ENCODE data around the gene HNRNPAB. TPM values are rescaled to one million over a fixed set of nuclear protein-coding genes. Genes with fewer than 3 reads are reported as not detected.
A peak's percentile ranks its signal among the peaks of the same experiment; 100 is the strongest.

The HNRNPAB gene
- total RNA-seq, 1 donor from 2014 or later = 82.8 TPM

DNA sequence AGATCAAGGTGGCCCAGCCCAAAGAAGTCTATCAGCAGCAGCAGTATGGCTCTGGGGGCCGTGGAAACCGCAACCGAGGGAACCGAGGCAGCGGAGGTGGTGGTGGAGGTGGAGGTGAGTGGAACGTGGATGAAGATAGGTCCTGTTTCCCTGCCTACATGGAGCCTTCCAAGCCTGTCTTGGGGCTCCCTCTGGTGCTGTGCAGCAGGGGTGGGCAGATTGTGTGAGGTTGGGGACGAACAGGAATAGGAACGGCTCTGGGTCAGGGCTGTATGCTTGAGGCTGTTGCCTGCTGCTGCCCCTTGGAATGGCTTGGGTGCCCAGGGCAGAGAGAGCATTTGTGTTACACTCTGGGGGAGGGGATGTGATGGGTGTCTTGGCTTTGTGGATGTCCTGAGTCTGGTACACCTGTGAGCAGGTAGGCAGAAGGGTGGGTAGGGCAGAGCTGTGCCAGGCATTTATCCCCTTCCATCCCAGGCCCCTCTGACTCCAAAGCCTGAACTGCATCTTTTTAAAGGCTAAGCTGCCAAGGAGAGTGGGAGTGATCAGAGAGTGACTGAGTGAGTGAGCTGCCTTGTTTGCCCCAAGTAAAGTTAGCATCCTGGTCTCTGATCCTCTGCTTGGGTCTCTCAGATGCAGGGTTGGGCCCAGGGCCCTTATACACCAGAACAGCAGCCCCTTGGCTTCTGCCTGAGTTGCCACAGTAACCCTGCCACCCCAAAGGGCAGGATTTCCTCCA is 5.2 kb downstream of the HNRNPAB start:
- ATAC-seq (no peak), DNase-seq (no peak)
- intact Hi-C loops (cut with micrococcal nuclease) = no loop called here

DNA sequence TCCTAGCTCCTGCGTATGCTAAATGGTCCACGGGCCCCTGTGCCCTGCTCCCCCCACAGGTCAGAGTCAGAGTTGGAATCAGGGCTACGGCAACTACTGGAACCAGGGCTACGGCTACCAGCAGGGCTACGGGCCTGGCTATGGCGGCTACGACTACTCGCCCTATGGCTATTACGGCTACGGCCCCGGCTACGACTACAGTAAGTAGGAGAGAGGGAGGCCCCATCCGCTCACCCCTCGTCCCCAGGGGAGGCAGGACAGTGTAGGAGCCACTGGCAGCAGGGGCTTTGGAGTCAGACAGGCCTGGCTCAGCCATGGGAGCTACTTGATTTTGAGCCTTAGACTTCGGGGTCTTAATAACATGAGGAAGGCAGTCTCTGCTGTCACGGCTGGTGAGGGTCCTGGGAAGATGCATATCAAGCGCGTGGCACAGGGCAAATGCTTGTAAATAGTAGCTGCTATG is 5.8 kb downstream of the HNRNPAB start:
- intact Hi-C loops (cut with micrococcal nuclease) = no loop called here
- DNase-seq (no peak), ATAC-seq (no peak)

DNA sequence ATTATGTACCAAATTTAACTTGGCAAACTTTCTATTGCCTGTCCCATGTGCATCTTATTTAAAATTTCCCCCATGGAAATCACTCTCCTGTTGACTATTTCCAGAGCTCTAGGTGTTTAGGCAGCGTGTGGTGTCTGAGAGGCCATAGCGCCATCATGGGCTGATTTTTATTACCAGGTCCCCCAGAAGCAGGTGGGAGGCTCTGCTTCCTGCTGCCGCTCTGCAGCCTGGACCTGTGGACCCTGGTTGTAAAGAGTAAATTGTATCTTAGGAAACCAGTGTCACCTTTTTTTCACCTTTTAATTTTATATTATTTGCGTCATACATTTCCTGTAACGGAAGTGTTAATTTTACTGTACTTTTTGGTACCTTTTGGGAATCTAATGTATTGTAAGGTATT is 6.4 kb downstream of the HNRNPAB start:
- ATAC-seq = no peak
- DNase-seq = no peak
- intact Hi-C loops (cut with micrococcal nuclease) = no loop called here

DNA sequence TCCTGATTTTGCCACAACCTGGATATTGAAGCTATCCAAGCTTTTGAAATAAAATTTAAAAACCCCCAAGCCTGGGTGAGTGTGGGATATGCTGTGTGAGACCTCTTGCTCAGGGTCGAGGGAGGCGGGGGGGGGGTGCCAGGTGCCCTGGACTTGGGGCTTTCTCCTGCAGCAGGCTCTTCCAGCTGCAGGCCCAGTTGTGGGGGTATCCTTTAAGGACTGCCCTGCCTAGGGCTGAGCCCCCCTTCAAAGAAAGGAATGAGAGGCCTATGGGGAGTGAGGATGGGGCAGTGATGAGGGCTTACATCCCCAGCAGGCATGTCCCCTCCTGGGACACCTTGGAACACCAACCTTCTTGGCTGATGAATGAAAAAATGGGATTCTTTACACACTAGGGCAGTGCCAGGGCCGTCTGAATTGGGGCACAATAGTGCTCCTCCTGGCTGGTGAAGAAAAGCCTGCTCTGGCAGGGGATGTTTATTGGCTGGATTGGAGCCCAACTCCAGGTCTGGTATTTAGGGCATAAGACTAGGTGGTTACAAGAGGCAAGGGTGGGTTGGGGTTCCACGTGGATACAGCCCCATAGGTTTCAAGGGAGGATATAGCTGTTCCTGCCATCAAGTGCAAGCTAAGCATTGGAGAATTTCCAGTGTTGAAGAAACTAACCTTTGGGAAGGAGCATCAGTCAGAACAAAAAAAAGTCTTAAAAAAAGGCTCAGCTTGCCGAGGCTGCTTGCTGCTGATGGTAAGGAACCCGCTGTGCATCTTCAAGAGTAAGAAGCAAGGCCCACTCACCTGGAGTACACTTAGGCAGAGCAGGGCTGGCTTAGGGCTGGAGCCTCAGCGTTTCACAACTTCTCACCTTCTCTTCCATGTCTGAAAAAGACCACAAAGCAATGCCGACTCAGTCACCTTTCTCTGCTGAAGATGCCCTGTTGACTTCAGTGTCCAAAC is 7.0 kb downstream of the HNRNPAB start:
- ATAC-seq (no peak), DNase-seq (peak; percentile 1)
- intact Hi-C loops (cut with micrococcal nuclease) = no loop called here

DNA sequence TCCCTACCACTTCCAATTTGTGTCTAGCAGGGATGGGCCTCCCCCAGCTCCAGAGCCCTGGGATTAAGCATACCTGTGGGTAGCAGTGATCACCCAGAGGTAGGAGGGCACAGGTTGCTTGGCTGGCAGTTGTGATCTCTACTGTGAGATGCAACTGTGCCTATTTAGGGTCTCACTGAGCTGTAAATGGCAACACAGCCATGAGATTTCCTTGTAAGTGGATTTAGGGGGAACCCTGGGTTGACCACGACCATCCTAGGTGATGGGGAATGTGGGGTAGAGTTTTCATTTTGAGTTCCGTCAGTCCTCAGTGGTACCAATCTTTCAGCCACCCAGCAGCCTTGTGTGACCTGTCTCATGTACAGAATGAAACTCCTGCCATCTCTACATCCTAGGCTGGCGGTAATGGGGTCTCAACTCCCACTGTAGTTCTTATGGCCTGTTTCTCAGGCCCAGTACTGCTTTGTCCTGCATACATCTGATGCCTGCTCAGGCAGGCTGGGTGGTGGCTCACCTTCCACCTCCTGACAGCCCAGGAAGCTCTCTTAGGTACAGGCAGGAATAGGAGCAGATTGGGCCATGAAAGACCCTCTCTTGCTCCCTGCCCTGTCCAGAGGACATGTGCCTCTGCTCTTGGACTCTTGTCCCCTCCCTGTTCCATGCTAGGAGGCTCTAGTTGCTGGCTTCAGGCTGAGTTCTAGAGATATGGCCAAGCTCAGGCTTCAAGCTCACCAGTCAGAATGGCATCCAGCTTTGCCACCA is 8.1 kb downstream of the HNRNPAB start:
- ATAC-seq (no peak), DNase-seq (no peak)
- intact Hi-C loops (cut with micrococcal nuclease) = no loop called here

DNA sequence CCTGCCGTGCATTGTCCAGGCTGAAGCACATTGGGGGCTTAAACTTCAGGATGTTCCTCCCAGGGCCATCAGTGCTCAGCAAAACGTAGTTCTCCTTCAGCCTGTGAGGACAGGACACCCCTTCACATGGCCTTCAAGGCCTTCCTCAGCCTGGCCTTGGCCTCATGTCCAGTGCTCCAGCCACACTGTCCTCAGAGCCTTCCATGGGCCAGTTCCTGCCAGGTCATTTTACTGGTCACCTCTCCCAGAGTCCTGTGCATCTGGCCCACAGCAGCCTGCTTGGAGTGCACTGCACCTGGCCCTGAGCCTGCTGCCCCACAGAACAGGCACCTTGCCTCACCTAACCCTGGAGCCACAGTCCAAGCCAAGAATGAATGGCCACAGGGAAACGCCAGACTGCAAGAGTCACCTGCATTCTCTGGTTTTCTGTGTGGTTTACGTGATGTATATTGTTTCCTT is 8.7 kb downstream of the HNRNPAB start:
- DNase-seq (no peak), ATAC-seq (no peak)
- intact Hi-C loops (cut with micrococcal nuclease) = no loop called here

DNA sequence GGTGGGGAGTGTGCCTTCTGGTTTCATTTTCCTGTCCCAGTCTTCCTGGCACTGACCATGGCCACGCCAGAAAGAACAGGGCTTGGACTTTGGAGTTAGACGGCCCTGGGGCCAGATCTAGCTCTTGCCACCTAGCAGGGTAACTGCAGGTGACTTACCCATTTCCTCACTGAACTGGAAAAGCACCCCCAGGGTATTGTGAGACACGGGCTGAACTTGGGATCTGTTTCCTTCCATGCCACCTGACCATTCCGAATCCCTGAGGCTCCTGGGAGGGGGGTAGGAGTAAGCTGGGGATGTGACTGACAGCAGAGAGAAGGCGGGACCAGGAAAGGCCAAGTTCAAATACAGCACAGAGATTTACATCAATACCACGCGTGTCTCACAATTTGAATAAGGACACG is 9.4 kb downstream of the HNRNPAB start:
- ATAC-seq (no peak), DNase-seq (no peak)
- intact Hi-C loops (cut with micrococcal nuclease) = no loop called here

DNA sequence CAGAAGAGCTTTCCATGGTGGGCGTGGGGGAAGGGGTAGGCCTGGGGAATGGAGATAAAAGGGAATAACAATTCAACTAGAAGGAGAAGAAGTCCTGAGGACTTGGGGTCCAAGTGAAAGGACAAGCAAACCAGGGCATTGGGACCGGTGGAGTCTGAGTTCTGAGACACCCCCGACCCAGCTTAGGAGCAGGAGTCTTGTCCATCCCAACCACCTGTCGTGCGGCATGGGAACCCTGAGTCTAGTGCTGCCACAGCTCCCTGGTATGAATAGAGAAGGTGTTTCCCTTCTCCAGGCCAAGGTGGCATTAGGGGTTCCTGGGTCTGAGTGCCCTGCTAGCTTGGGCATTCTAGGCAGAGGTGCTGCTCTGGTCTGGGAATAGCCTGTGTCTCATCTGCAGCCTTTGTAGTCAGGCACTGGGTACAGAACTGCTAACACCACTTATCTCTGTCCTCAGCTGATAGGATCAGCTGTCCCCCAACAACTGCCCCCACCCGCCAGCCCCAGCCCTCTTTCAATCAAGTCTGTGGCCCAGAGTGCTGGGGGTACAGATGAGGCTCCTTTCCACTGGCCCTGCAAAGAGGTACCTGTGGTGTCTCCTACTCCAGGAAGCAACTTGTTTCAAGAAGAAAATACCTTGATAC is 9.9 kb downstream of the HNRNPAB start:
- intact Hi-C loops (cut with micrococcal nuclease) = no loop called here
- DNase-seq (peak; percentile 13), ATAC-seq (no peak)

DNA sequence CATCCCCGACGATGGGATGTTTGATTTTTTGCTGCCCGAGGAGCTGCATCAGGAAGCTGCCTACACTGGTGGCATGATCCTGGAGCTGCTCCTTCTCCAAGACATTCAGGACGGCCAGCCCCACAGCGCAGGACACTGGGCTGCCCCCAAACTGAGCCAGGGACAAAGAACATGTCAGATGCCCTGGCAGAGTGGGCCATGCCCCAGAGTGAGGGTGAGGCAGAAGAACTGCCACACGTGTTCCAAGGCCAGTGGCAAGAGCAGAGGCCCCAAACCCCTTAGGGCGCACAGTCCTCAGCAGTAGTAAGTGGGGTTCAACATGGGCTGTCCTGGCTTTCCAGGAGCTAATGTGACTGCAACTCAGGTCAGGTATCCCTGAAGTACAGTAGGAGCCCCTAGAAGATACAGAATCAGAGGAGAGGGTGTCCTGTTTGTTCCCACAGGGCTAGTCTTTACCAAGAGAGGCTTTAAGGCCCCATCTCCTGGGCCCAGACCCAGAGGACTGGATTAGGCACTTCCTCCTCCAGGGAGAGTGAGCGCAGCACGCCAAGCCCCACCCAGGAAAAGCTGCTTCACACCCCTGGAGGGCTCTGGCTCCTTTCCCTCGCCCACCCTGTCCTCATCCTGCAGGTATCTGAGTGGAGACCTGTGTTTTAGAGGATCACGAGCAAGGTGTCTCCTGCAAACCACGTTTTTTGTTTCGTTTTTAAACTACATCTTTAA is 11.1 kb downstream of the HNRNPAB start:
- intact Hi-C loops (cut with micrococcal nuclease) = no loop called here
- peak; percentile 9 for ATAC-seq
- peak; percentile 34 for DNase-seq

DNA sequence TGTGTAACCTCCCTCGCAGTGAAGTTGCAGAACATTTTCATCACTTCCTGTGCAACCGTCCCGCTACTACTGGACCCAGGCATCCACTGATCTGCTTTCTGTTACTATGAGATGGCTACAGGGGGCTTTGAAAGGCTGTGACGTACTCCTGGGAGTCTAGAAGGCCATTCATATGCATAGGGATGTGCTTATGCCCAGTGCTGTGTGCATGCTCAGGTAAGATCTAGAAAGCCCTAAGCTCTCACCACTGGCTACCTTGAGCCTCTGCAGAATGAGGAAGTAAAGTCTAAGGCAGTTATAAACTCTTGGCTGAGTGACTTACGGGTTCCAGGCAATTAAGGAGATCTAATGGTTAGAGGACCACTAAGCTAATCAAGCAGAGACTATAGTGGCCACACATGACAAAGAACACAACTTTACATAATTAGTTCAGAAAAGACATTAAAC is 11.8 kb downstream of the HNRNPAB start:
- intact Hi-C loops (cut with micrococcal nuclease) = no loop called here
- ATAC-seq (no peak), DNase-seq (peak; percentile 3)

DNA sequence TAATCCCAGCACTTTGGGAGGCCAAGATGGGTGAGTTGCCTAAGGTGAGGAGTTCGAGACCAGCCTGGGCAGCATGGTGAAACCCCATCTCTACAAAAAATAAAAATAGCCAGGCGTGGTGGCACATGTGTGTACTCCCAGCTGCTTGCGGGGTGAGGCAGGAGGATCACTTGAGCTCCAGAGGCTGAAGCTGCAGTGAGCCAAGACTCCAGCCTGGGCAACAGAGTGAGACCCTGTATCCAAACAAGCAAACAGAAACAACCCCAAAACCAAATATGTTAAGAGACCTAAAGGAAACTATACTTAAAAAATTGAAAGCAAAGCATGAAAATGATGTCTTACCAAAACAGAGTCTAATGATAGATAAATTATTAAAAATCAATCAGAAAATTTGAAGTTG is 12.4 kb downstream of the HNRNPAB start:
- ATAC-seq (no peak), DNase-seq (no peak)
- intact Hi-C loops (cut with micrococcal nuclease) = no loop called here

DNA sequence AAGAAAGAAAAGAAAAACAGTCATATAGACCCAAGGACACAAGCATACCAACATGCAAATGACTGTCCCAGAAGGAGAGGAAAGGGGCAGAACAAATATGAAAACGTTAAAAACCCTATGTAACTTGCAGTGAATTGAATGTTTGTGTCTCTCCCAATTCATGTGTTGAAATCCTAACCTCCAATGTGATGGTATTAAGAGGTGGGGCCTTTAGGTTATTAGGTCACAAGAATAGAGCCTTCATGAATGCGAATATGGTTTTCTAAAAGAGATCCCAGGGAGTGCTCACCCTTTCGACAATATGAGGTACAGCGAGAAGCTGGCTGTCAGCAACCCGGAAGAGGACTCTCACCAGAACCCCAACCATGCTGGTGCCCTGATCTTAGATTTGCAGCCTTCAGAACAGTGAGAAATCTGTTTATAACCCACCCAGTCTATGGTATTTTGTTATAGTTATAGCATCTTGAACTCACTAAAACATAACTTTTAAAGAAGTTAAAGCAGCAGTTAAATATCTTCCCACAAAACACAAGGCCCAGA is 14.0 kb downstream of the HNRNPAB start:
- intact Hi-C loops (cut with micrococcal nuclease) = no loop called here
- ATAC-seq (no peak), DNase-seq (no peak)

DNA sequence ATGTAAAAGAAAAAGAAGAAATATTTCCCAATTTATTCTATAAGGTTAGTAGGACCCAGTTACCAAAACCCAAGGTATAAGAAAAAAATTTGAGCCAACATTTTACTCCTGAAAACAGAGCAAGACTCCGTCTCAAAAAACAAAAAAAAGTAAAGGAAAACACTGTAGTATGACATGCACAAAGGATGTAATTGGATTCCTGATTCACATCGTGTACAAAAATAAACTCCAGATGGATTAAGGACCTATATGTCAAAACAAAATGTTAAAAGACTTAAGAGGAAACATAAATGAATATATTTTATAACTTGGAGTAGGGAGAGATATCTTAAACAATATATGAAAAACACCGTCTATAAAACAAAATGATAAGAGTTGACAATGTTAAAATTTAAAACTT is 14.5 kb downstream of the HNRNPAB start:
- ATAC-seq = no peak
- no peak for DNase-seq
- intact Hi-C loops (cut with micrococcal nuclease) = no loop called here

DNA sequence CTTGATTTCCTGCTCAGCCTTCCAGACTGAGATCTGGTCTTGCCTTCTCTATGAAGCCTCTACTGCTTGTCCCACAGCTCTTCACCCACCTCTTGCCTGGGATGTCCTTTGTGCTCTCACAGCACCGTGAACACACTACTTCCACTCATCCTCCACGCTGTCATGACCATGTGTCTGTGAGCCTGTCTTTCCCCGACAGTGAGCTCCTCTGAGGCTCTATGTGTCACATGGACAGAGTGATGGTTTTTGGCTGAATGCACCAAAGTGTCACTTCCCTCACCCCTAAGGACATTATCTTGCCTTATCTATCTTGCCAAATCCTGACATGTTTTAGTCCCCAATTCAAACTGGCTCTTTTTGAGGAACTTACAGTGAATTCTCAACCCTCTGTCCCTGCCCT is 16.9 kb downstream of the HNRNPAB start:
- intact Hi-C loops (cut with micrococcal nuclease) = no loop called here
- DNase-seq (peak; percentile 9), ATAC-seq (no peak)

DNA sequence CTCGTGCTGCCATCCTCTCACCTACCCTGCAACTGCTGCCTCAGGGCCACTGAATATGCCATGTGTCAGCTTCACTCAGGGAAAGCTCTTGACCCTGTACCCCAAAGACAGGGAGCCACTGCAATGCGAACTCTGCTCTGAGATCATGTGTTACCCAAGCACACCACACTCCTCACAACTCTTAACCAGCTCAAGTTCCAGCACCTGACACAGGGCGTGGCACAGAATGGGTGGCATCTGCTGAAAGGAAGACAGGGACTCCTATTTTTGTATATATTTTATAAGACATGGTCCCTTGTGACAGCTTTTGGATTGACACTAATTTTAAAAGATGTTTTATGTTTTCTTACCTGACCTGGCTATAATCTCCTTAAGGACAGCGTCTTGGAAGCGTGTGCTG is 17.5 kb downstream of the HNRNPAB start:
- DNase-seq (peak; percentile 4), ATAC-seq (no peak)
- intact Hi-C loops (cut with micrococcal nuclease) = no loop called here

DNA sequence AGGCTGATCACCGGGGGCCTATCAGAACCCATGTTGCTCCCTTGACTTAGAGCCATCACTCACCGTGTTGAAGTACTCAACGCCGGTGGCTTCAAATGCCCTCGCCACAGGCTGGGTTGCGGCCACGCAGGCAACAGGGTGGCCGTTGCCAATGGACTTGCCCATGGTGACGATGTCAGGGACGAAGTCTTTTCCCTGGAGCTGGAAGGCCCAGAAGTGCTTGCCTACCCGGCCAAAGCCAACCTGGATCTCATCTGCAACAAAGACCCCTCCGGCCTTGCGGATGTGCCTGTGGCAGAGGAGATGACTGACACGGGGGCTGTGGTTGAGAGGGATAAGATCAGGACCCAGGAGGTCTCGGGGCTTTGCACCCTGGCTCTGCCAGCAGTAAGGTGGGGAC is 18.0 kb downstream of the HNRNPAB start:
- intact Hi-C loops (cut with micrococcal nuclease) = no loop called here
- DNase-seq = peak; percentile 14
- no peak for ATAC-seq

DNA sequence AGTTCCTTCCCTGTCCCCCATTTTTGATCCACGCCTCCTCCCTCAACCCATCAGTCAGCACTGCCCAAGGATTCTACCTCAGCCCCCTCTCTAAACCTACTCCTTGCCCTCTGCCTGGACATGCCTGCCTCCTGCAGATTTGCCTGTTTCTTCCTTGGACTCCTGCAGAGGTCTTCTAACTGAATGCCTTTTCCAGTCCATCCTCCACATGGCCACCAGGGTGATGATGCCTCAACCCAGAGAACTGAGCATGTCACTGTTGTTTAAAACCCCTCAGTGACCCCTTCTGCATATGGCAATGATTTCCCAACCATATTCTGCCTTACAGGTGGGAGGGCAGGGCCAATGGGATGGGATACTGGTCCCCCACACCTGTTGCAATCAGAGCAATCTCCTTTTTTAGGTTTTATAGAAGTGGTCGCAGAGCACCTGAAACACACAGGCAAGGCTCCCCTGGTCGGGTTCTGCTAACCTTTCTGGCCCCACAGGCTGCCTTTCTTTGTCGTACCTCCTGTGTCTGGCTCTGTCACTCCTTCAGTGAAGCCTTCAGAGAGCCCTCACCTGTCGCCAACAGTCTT is 19.0 kb downstream of the HNRNPAB start:
- peak; percentile 1 for DNase-seq
- ATAC-seq = no peak
- intact Hi-C loops (cut with micrococcal nuclease) = no loop called here

DNA sequence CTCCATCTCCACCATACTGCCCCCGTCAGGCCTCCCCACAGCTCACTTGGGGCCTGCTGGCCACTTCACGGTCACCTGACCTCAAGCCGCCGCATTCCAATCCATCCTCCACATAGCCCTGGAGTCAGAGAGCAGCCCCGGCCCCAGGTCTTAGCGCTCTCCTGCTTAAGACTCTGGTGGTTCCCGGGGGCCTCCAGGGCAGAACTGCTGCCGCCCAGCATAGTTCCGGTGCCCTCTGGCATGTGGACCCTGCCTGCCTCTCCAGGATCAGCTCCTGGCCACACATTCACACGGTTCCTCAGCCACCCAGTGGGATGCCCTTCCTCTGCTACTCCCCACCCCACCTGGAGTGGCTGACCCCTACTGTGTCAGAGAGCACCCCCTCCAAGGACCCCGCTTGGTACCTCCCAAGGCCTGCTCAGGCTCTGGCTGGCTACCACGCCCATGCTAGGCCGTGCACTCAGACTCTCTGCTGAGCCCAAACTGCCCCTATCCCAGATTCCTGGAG is 19.5 kb downstream of the HNRNPAB start:
- DNase-seq (peak; percentile 22), ATAC-seq (peak; percentile 22)
- intact Hi-C loops (cut with micrococcal nuclease) = no loop called here

All from left ventricle myocardium superior (tissue), 1 donor.